ENCODE results near the gene APLP2. TPM values are rescaled to one million over a fixed set of nuclear protein-coding genes. Genes with fewer than 3 reads are reported as not detected.

The APLP2 gene
- total and polyA plus RNA-seq, 12 donors: 115 to 414 (median 299) TPM

DNA sequence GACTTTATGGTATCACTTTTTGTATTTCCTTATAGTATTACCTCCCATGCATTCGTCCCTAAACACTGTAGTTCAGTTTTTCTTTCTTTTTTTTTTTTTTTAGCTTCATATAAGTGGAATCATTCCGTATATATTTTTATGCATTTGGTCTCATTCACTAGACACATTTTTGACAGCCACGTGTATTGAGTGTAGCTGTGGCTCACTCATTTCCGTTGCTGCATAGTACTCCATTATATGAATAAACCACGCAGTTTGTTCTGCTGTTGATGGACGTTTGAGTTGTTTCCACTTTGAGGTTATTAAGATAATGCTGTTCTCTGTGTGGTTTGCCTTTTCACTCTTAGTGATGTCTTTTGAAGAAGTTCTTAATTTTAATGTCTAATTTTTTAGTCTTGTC, 8.4 kb downstream of the APLP2 start:
- Histone ChIP-seq H3K4me3 (no peak overlapping the region), H3K27me3 (no peaks in the 10 kb centered on the region), H3K27ac (peak overlapping the region in 2 of 10 donors; percentile 10 to 22), H3K4me1 (peaks cover 0 to 37% (median 22%) of the 10 kb centered on the region in 9 donors), H3K9me3 (no peaks in the 10 kb centered on the region), H3K36me3 (peaks cover 0 to 7% (median 0%) of the 10 kb centered on the region in 9 donors)
- ATAC-seq: no peak
- 71 to 78% methylated on average over 6 of the region's 6 CpGs for WGBS, 2 donors
- no peak for TF ChIP-seq CTCF (IDR thresholded peaks at IDR 0.05)
- DNase-seq: no peak
- intact Hi-C loops (cut with DNase I): loop anchor here in 4 of 10 donors (5.0 to 10.0 kb wide), 2 partner anchors 39 to 47 kb away; no protein-coding TSS in a partner anchor

DNA sequence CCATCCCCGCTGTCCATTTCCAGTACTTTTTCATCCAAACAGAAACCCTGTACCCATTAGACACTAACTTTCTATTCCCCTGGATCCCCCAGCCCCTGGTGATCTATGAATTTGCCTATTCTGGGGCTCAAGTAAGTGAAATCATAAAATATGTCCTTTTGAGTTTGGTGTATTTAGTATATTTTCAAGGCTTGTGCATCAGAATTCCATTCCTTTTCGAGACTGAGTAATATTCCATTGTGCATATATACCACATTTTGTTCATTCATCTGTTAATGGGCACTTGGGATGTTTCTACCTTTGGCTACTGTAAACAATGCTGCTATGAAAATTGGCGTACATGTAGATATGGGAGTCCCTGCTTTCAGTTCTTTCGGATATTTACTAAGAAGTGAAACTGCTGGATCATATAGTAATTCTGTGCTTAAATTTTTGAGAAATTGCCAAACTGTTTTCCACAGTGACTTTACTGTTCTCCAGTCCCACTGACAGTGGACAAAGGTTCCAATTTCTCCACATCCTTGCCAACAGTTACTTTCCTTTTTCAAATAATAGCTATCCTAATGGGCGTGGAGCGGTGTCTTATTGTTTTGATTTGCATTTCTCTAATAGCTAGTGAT, 16.1 kb downstream of the APLP2 start:
- DNase-seq: no peak
- H3K27ac ChIP-seq: no peak overlapping the region
- TF ChIP-seq CTCF (IDR thresholded peaks at IDR 0.05): no peak
- 79 to 86% methylated on average over 6 of the region's 6 CpGs for WGBS, 2 donors
- H3K4me1 ChIP-seq: peaks cover 7 to 43% (median 30%) of the 10 kb centered on the region in 9 donors
- no peaks in the 10 kb centered on the region for H3K27me3 ChIP-seq
- peaks cover 0 to 7% (median 0%) of the 10 kb centered on the region in 9 donors for H3K36me3 ChIP-seq
- H3K9me3 ChIP-seq: no peaks in the 10 kb centered on the region
- H3K4me3 ChIP-seq: no peak overlapping the region
- intact Hi-C loops (cut with DNase I): no loop called here
- no peak for ATAC-seq

DNA sequence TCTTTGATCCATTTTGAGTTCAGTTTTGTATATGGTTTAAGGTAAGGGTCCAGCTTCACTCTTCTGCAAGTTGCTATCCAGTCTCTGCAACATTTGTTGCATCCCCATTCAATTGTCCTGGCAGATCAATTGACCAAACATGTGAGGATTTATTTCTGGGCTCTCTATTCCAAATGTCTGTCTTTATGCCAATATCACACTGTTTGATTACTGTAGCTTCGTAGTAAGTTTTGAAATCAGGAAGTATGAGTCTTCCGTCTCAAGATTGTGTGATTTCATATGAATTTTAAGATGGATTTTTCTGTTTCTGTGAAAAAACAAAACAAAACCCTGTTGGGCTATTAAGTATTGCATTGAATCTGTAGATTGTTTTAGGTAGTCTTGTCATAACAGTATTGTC, 17.0 kb downstream of the APLP2 start:
- peaks cover 0 to 7% (median 0%) of the 10 kb centered on the region in 9 donors for H3K36me3 ChIP-seq
- TF ChIP-seq CTCF (IDR thresholded peaks at IDR 0.05): no peak
- 49 to 58% methylated on average over 2 of the region's 2 CpGs for WGBS, 2 donors
- H3K4me3 ChIP-seq: no peak overlapping the region
- DNase-seq (no peak), ATAC-seq (no peak)
- peaks cover 7 to 43% (median 30%) of the 10 kb centered on the region in 9 donors for H3K4me1 ChIP-seq
- intact Hi-C loops (cut with DNase I): no loop called here
- no peak overlapping the region for H3K27ac ChIP-seq
- H3K9me3 ChIP-seq: no peaks in the 10 kb centered on the region
- no peaks in the 10 kb centered on the region for H3K27me3 ChIP-seq

GRCh38 chr11:130087294-130087926, 17.7 kb downstream of the APLP2 start:
- no peaks in the 10 kb centered on the region for H3K9me3 ChIP-seq
- peak overlapping the region in 1 of 10 donors; percentile 16 for H3K27ac ChIP-seq
- no peak for TF ChIP-seq CTCF (IDR thresholded peaks at IDR 0.05)
- 67% methylated on average over 7 of the region's 7 CpGs for WGBS, 2 donors
- intact Hi-C loops (cut with DNase I): no loop called here
- H3K4me1 ChIP-seq: peaks cover 7 to 43% (median 30%) of the 10 kb centered on the region in 9 donors
- ATAC-seq (peak in 2 of 8 donors; percentile 42 to 53), DNase-seq (no peak)
- no peaks in the 10 kb centered on the region for H3K27me3 ChIP-seq
- H3K4me3 ChIP-seq: no peak overlapping the region
- H3K36me3 ChIP-seq: peaks cover 0 to 3% (median 0%) of the 10 kb centered on the region in 9 donors

Measured in heart right ventricle (tissue), 16 donors.